ENCODE measurements around the gene STIL.
"Not testable (repeated sequence)": the region's sequence is repeated elsewhere in the genome, so short reads cannot be mapped to it uniquely, and the experiment has no call there.

The STIL gene

DNA sequence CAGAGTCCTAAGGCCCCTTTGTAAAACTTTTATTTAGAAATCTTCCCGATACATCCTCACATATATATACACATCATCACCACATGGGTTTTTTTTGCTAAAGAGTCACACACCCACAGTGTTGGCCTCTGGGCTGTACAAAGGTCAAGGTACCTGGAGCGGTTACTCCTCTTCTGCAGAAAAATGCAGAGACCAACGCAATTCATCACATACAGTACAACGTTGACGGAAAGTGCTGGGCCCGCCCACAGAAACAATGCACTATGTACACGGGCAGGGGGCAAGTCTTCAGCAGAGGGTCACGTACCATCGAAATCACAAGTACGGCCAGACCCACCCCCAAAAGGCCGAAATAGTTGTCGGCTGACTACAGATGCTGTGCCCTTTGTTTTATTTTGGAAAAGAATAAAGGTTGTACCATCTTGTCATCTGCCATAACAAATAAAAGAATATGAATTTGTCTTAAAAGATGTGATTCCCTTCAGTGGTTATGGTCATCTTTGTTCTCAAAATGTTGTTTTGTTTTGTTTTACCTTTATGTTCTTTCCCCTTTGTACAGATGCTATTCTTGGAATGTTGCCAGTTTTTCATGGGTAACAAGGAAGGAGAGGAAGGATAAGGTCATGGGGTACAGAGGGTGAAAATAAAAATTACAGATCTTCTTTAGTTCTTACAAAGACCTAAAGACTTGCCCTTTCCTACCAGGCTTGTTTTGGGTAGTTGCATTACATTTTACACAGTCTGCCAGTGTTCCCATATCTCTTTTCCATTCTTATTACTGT is 97.5 kb downstream of the STIL start:
- peak; percentile 14 for DNase-seq

DNA sequence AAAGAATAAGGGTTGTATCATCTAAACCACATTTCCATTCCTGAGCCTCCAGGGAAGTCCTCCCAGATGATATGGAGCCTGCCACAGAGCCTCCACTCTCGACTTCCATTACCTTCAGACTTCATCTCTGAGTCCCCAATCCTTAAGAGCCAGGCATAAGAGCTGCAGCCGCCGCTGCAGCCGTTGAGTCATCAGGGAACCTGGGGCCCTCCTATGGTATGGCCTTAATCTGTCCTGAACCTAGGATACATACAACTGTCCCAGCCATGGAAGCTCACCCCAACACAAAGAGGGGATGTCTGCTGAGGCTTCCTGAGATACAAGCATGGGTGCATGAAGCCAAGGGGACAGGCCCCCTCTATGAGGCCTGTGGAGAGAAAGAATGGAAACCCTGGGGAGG is 98.2 kb downstream of the STIL start:
- no peak for DNase-seq

DNA sequence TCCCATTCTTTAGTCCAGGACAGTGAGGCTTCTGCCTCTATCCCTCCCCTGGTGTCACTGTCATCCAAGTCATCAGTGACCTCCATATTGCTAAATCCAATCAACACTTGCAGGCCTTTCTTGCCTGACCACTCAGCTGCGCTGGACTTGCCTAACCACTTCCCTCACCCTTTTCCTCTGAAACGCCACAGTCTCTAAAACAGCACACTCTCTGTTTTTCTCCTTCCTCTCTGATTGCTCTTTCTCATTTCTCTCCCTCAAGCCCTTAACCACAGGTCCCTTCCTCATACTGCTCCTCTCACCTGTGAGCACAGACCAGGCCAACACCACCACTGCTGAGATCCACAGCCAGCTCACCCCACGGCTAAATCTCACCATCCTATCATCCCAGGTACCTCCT is 99.4 kb downstream of the STIL start:
- DNase-seq: no peak

DNA sequence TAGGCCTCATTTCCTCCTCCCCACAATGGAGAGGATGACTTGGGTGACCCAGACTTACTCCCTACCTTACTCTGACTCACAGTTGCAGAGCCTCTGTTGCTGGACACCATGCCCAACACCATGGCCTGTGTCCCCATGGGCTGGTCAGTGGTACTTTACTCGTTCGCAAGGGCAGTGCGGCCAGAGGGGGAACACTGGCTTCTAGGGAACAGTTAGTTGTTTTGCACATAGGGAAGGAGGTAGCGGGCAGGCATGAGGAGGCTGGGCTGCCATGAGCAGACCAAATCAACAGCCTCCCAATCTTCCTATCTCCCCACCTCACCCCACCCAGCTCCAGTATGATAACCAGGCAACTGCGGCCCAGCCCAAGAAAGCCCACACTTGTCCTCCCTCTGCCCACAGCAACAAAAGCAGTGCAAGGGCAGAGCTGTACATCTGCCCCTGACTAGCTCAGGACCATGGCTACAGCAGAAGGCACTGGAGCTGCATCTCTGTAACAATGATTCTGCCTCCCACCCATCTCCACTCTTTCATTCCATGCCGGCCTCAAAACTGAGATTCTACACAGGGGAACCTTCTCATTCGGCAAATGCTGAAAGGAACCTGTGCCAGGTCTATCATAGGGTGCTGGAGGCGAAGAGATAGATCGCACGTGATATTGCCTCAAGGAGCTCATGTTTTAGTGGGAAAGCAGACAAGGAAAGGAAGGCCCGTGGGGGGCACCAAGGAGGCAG is 100.5 kb downstream of the STIL start:
- DNase-seq: no peak

DNA sequence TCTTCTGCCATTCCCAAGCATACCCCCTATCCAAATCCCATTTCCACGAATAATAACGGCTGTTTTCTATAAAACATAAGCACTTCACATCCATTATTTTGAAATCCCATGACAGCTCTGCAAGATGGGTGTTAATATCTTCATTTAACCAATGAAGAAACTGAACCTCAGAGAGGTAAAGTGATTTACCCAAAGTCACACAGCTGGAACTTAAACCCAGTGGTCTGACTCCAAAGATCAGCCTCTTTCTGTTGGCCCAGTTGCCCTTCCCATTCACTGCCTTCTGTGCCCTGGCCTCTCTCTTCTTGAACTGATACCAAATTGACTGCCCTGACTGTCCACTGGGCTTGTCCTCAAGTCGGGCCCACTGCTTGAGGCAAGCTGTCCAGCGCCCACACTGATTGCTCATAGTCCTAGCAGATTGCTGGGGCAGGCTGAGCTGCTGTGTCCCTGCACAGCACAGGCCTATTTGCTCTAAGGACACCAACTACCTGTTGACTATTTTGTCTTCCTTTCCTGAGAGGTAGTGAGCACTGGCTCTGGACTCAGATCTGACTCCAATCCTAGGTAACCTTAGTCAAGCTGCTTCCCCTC is 101.2 kb downstream of the STIL start:
- no peak for DNase-seq

DNA sequence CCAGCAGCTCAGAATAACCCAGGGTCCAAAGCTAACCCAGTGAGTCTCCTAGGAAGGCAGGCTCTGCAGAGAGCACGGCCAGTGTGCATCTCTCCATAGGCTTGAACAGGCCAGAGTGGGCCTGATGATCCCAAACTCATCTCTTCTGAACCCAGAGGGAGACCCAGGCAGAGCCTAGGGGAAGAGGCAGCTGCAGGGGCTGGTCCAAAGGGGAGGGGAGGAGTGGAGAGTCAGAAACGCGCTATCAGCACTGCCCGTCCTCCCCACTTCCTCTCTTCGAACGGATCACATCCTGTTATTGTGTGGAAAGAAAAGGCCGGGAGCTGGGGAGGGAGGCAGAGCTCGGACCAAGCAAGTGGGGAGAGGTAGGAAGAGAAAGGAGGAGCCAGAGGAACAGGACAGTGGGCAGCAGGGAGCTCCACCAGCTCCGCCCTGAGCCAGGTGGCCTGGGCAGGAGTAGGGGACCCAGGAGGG is 102.1 kb downstream of the STIL start:
- DNase-seq: no peak

DNA sequence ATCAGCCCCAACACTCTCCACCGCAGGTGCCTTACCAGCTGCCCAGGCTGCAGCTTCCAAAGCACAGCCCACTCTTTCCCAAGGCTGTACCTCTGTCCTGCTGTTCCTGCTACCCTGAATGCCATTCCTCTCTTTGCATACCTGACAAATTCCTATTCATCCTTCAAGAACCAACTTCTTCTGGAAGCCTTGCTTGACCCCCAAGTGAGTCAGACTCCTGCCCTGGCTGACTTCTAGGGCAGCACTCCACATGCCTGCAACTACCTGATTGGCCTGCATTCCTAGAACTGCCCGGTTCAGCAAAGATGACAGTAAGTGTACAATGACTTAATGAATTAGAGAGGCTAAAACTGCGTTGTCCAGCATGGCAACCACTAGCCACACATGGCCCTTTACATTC is 103.3 kb downstream of the STIL start:
- DNase-seq: no peak

DNA sequence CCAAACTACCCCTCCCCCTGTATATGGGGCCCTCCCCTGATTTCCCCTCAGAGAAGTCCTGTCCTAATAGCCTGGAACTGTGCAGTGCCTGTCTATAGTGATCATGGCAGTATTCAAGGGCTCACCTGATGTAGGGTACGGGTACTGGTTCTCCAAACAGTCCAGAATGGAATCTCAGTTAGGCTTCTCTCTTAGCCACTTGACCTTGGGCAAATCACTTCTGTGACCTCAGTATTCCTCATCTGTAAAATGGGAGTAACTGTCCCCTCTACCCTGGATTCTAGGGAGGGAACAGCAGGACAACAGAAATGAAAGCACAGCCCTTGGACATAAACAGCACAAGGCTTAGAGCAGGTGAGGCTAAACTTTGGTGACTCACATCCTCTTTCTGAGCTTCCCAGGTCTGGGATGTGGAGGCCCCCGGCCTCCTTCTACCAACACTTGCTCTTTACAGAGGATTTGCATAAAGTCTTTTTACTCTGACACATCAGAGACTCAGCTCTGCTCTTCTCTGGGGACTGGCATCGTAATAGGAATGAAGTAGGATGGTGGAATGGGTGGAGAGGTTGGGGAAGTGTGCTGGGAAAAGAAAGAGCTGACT is 104.1 kb downstream of the STIL start:
- no peak for DNase-seq

DNA sequence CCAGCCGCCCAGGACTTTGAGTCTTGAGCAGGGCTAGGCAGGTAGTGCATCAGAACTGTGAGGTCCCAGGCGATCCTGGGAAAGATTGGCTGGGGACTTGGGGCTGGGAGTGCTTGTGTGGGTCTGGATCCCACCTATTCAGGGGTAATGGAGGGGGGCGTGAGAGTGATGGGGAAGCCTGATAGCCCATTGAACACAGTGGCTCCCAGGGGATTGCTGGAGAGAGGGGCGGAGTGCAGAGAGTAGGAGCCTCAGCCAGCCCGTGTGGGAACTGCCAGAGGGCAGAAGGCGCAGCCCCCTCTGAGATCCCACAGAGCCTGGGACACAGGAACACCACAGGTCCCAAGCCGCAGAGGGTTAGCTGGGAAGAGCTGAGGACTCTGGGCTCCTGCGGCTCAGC is 104.9 kb downstream of the STIL start:
- DNase-seq: no peak

DNA sequence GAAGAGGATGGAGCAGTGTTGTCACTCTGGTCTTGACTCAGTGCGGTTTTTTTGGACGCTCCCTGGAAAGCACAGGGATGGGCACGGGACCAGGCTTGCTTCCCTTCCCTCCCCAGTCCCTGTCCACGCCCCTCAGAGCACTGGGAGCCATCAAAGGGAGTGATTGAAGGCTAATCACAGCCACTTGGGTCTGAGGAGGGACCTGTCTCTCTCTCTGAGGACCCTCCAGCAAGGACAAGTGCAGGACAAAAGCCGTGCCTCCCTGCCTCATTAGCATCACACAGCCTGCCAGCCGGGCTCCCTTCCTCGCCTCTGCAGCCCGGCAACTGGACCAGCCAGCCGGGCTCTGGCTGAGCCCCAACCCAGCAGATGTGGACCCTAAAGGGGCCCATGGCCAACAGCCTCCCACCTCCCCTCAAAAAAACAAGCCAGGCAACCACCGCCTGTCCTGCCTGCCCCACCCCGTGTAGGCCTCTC is 105.5 kb downstream of the STIL start:
- no peak for DNase-seq

DNA sequence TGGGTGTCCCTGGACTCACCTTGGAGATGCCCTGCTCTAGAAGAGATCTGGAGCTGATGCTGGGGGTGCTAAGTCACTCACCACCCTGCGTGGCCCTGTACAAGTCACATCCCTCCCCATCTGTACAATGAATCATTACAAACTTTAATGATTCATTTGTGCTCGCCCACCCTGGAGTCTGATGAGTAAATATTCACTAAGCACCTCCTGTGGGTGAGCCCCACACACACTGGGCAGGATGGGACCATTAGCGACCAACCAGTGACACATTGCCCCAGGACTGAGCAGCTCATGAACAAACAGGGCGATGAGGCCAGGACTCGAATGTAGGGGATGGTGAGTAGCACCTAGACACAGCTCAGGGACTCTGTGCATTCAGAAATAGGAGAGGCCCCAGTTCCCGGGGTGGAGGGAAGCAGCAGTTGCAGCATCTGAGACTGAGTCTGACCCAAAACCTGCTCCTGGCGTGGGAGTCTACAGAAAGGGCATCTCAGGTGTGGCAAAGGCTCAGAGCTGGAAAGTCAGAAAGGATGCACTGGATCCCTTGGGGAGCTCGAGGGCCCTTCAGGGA is 106.1 kb downstream of the STIL start:
- DNase-seq: no peak

DNA sequence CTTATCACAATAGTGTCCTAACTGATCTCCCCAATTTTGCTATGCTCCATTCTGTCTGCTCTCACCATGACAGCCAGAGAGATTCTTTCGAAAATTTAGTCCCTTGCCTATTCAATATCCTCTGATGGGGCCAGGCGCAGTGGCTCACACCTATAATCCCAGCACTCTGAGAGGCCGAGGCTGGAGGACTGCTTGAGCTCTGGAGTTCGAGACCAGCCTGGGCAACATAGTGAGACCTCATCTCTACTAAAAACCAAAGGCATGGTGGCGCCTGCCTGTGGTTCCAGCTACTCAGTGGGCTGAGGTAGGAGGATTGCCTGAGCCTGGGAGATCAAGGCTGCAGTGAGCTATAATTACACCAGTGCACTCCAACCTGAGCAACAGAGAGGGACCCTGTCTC is 108.0 kb downstream of the STIL start:
- no peak for DNase-seq

DNA sequence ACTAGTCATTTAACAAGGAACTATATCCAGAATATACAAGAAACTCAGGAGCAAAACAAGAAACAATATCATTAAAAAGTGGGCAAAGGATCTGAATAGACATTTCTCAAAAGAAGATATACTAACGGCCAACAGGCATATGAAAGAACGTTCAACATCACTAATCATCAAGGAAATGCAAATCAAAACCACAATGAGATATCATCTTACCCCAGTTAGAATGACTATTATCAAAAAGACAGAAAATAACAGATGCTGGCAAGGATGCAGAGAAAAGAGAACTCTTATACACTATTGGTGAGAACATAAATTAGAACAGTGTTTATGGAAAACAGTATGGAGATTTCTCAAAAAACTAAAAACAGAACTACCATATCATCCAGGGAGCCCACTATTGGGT is 110.4 kb downstream of the STIL start:
- not testable (repeated sequence) for DNase-seq

DNA sequence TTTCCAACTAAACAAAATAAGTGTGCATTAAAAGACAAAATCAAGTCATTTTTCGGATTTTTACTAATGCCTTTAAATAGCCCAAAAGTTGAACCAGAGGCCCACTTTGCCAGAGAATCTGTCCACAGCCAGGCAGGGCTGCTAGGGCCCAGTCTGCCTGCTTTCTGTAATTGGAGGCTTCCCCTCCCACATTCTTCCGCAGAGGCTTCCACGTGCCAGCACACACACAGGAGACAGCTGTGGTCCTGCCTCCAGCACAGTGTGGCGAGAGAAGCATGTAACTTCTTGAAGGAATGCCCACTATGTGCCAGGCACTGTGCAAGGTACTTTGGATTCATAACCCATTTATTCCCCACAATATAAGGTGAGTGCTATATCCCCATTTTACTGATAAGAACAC is 112.8 kb downstream of the STIL start:
- DNase-seq: no peak

All from DMS79 (cell line).